Astrocyte (in vitro differentiated cells and primary cell): ENCODE results near the gene MAVS. TPM values are rescaled to one million over a fixed set of nuclear protein-coding genes. Genes with fewer than 3 reads are reported as not detected.

Experiments used
- DNase-seq: peaks from one replicate; pipeline ENCODE4 v3.0.0-alpha.2; 2010; ENCODE audit warnings: low read depth
- FAIRE-seq: peaks from 2 replicates; lab custom pipeline; 2011; peaks lifted over from hg19 to GRCh38; lab: Jason Lieb, UNC
- H2AFZ ChIP-seq: 2 replicates; pipeline ENCODE4 v1.6.0; 2012; ENCODE audit warnings: low read depth, low read length, inconsistent platforms
- H3K27ac ChIP-seq: 2 replicates; pipeline ENCODE4 v1.5.1; 2011; ENCODE audit warnings: low read depth, low read length, inconsistent platforms
- H3K27me3 ChIP-seq: 2 replicates; pipeline ENCODE4 v1.6.0; 2011; ENCODE audit warnings: low read length, inconsistent platforms; ENCODE audit not compliant: insufficient read depth
- H3K36me3 ChIP-seq: 2 replicates; pipeline ENCODE4 v1.5.1; 2011; ENCODE audit warnings: low read length, inconsistent platforms; ENCODE audit not compliant: insufficient read depth
- H3K4me1 ChIP-seq: 2 replicates; pipeline ENCODE4 v1.5.1; 2011; ENCODE audit warnings: low read length, inconsistent platforms; ENCODE audit not compliant: insufficient read depth
- H3K4me2 ChIP-seq: 2 replicates; pipeline ENCODE4 v1.6.0; 2012; ENCODE audit warnings: low read length, inconsistent platforms
- H3K4me3 ChIP-seq: 2 replicates; pipeline ENCODE4 v1.5.1; 2011; ENCODE audit warnings: low read depth, mild to moderate bottlenecking, low read length, inconsistent platforms; ENCODE audit not compliant: insufficient read depth
- H3K79me2 ChIP-seq: 2 replicates; pipeline ENCODE4 v1.6.0; 2012; ENCODE audit warnings: mild to moderate bottlenecking, low read length, inconsistent platforms; ENCODE audit not compliant: insufficient read depth
- H3K9ac ChIP-seq: 2 replicates; pipeline ENCODE4 v1.6.0; 2012; ENCODE audit warnings: mild to moderate bottlenecking, low read length, inconsistent platforms
- H3K9me3 ChIP-seq: 2 replicates; pipeline ENCODE4 v1.5.1; 2012; ENCODE audit warnings: low read depth, mild to moderate bottlenecking, low read length, inconsistent platforms; ENCODE audit not compliant: insufficient read depth
- H4K20me1 ChIP-seq: 2 replicates; pipeline ENCODE4 v1.6.0; 2012; ENCODE audit warnings: low read length, inconsistent platforms; ENCODE audit not compliant: insufficient read depth
- H3K27ac Mint-ChIP-seq: one replicate; pipeline ENCODE4 v1.8.0; 2021; ENCODE audit warnings: mild to moderate bottlenecking, mixed read lengths; ENCODE audit not compliant: unreplicated experiment
- H3K27me3 Mint-ChIP-seq: one replicate; pipeline ENCODE4 v1.8.0; 2021; ENCODE audit warnings: low read depth, mixed read lengths; ENCODE audit not compliant: unreplicated experiment
- H3K36me3 Mint-ChIP-seq: one replicate; pipeline ENCODE4 v1.8.0; 2021; ENCODE audit warnings: low read depth, mixed read lengths; ENCODE audit not compliant: unreplicated experiment
- H3K4me1 Mint-ChIP-seq: one replicate; pipeline ENCODE4 v1.8.0; 2021; ENCODE audit warnings: low read depth, mixed read lengths; ENCODE audit not compliant: unreplicated experiment
- H3K4me3 Mint-ChIP-seq: one replicate; pipeline ENCODE4 v1.8.0; 2021; ENCODE audit warnings: mild to moderate bottlenecking, moderate library complexity, mixed read lengths; ENCODE audit not compliant: unreplicated experiment
- H3K9me3 Mint-ChIP-seq: one replicate; pipeline ENCODE4 v1.8.0; 2021; ENCODE audit warnings: mild to moderate bottlenecking, mixed read lengths; ENCODE audit not compliant: unreplicated experiment
- EZH2 ChIP-seq: IDR thresholded peaks from 2 replicates; pipeline ENCODE4 v1.6.1; 2012; ENCODE audit warnings: mild to moderate bottlenecking, low read length, inconsistent platforms; ENCODE audit not compliant: insufficient read depth
- total RNA-seq: library from RNA; stranded (reverse); gene quantifications from 2 replicates; pipeline ENCODE4 v1.2.1, GENCODE V29; 2021
- TF ChIP-seq, protein P1 (sequence below): IDR thresholded peaks from 2 replicates; pipeline ENCODE4 v1.5.1; 2011; ENCODE audit warnings: low read depth, mild to moderate bottlenecking, inconsistent platforms, low read length, moderate library complexity; ENCODE audit not compliant: insufficient read depth

MAVS gene
- total RNA-seq, 1 donor from 2014 or later: 42.1 TPM

DNA sequence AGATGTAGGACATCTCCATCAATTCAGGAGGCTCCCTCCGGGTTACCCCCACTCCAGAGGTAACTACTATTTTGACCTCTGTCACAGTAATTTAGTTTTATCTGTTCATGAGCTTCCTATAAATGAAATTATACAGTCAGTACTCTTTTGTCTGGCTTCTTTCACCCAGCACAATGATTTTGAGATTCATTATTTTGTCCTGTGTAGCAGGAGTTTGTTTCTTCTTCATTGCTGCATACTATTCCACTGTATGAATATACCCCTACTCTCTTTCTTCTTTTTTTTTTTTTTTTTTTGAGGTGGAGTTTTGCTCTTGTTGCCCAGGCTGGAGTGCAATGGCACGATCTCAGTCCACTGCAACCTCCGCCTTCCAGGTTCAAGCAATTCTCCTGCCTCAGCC, 38.1 kb upstream of the MAVS start:
- no peaks in the 10 kb centered on the region for H3K36me3 ChIP-seq
- no peak for TF ChIP-seq EZH2
- TF ChIP-seq, protein P1, sequence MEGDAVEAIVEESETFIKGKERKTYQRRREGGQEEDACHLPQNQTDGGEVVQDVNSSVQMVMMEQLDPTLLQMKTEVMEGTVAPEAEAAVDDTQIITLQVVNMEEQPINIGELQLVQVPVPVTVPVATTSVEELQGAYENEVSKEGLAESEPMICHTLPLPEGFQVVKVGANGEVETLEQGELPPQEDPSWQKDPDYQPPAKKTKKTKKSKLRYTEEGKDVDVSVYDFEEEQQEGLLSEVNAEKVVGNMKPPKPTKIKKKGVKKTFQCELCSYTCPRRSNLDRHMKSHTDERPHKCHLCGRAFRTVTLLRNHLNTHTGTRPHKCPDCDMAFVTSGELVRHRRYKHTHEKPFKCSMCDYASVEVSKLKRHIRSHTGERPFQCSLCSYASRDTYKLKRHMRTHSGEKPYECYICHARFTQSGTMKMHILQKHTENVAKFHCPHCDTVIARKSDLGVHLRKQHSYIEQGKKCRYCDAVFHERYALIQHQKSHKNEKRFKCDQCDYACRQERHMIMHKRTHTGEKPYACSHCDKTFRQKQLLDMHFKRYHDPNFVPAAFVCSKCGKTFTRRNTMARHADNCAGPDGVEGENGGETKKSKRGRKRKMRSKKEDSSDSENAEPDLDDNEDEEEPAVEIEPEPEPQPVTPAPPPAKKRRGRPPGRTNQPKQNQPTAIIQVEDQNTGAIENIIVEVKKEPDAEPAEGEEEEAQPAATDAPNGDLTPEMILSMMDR: no peak
- no peaks in the 10 kb centered on the region for H4K20me1 ChIP-seq
- H2AFZ ChIP-seq: no peak overlapping the region
- H3K27me3 ChIP-seq: no peaks in the 10 kb centered on the region
- H3K9ac ChIP-seq: peak overlapping the region; percentile 65
- no peak for DNase-seq
- Mint-ChIP-seq H3K27ac (peak overlapping the region; percentile 19), H3K27me3 (no peaks in the 10 kb centered on the region), H3K4me3 (no peak overlapping the region), H3K4me1 (peaks cover 13% of the 10 kb centered on the region), H3K9me3 (no peaks in the 10 kb centered on the region), H3K36me3 (peaks cover 6% of the 10 kb centered on the region)
- peak overlapping the region; percentile 79 for H3K27ac ChIP-seq
- no peaks in the 10 kb centered on the region for H3K79me2 ChIP-seq
- peaks cover 51% of the 10 kb centered on the region for H3K4me1 ChIP-seq
- no peak for FAIRE-seq
- H3K4me3 ChIP-seq: no peak overlapping the region
- no peaks in the 10 kb centered on the region for H3K9me3 ChIP-seq
- peak overlapping the region; percentile 55 for H3K4me2 ChIP-seq

GRCh38 chr20:3811467-3812258, 35.0 kb upstream of the MAVS start:
- H3K4me3 ChIP-seq: peak overlapping the region; percentile 48
- peak; percentile 94 for DNase-seq
- Mint-ChIP-seq H3K4me1 (peaks cover 8% of the 10 kb centered on the region), H3K9me3 (no peaks in the 10 kb centered on the region), H3K27me3 (peaks cover 8% of the 10 kb centered on the region), H3K4me3 (no peak overlapping the region), H3K36me3 (peaks cover 1% of the 10 kb centered on the region), H3K27ac (peak overlapping the region; percentile 50)
- H3K4me1 ChIP-seq: peaks cover 37% of the 10 kb centered on the region
- H3K4me2 ChIP-seq: peak overlapping the region; percentile 84
- FAIRE-seq: no peak
- H3K27me3 ChIP-seq: no peaks in the 10 kb centered on the region
- no peaks in the 10 kb centered on the region for H3K79me2 ChIP-seq
- H3K9me3 ChIP-seq: no peaks in the 10 kb centered on the region
- TF ChIP-seq EZH2: no peak
- TF ChIP-seq, protein P1: no peak
- H3K9ac ChIP-seq: peak overlapping the region; percentile 74
- no peaks in the 10 kb centered on the region for H3K36me3 ChIP-seq
- peak overlapping the region; percentile 87 for H3K27ac ChIP-seq
- H4K20me1 ChIP-seq: no peaks in the 10 kb centered on the region
- peak overlapping the region; percentile 59 for H2AFZ ChIP-seq

DNA sequence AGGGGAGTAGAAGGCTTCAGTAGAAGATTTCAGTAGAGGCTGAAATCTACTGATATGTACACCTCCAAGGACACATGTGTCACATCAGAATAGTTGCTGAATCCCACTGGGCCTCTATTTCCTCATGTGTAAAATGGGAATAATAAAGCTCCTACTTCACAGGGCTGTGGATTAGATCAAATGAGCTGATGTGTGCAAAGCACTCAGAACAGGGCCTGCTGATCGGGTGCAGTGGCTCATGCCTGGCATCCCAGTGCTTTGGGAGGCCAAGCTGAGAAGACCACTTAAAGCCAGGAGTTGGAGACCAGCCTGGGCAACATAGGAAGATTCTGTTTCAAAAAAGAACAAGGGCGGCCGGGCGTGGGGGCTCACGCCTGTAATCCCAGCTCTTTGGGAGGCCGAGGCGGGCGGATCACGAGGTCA, 34.4 kb upstream of the MAVS start:
- H3K4me2 ChIP-seq: peak overlapping the region; percentile 84
- FAIRE-seq: no peak

More for the DNA sequence above, 34.4 kb upstream of the MAVS start:
- no peaks in the 10 kb centered on the region for H3K9me3 Mint-ChIP-seq
- H3K4me3 ChIP-seq: no peak overlapping the region
- no peaks in the 10 kb centered on the region for H3K36me3 ChIP-seq
- peaks cover 8% of the 10 kb centered on the region for H3K4me1 Mint-ChIP-seq
- peaks cover 34% of the 10 kb centered on the region for H3K4me1 ChIP-seq
- H2AFZ ChIP-seq: peak overlapping the region; percentile 37
- no peaks in the 10 kb centered on the region for H3K27me3 ChIP-seq
- peak overlapping the region; percentile 74 for H3K9ac ChIP-seq
- peaks cover 1% of the 10 kb centered on the region for H3K36me3 Mint-ChIP-seq
- no peaks in the 10 kb centered on the region for H4K20me1 ChIP-seq
- peak overlapping the region; percentile 87 for H3K27ac ChIP-seq
- peak overlapping the region; percentile 62 for H3K27ac Mint-ChIP-seq
- no peak for DNase-seq
- TF ChIP-seq, protein P1: no peak
- no peak for TF ChIP-seq EZH2
- no peak overlapping the region for H3K4me3 Mint-ChIP-seq
- H3K79me2 ChIP-seq: no peaks in the 10 kb centered on the region
- no peaks in the 10 kb centered on the region for H3K9me3 ChIP-seq
- H3K27me3 Mint-ChIP-seq: peaks cover 9% of the 10 kb centered on the region
